ENCODE results near the gene FMO3.
A peak's percentile ranks its signal among the peaks of the same experiment; 100 is the strongest.

FMO3 gene

DNA sequence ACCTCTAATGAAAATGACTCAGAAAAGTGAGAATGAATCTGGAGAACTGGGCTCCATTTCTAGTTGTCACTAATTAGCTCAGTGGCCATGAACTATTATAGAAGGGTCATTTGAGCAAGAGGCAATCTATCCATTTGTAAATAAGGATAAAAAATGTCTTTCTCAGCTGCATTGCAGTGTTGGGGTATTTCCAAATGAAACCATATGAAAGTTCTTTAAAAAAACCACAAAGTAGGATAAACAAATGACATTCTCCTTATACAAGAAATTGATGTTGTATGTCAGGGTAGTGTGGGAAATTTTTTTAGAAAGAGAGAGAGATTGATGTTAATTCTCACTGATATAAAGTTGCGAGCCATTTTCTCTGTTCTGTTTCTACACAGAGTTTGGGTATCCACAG lies 26.0 kb downstream of the FMO3 start:
- Histone ChIP-seq H3K4me1 (ENCODE audit: control insufficient read depth in 1 of 2, insufficient read depth in 2 of 2, low read length in 2 of 2) (no peaks in the 10 kb centered on the region), H3K9me3 (ENCODE audit: control insufficient read depth in 1 of 2, low read length in 2 of 2) (no peaks in the 10 kb centered on the region), H3K36me3 (ENCODE audit: control insufficient read depth in 1 of 2, insufficient read depth in 2 of 2, low read length in 2 of 2) (no peaks in the 10 kb centered on the region), H3K4me3 (ENCODE audit: low read depth in 1 of 2, low read length in 2 of 2) (no peak overlapping the region), H3K27me3 (ENCODE audit: low read depth, low read length) (no peaks in the 10 kb centered on the region), H3K27ac (ENCODE audit: low read length) (no peak overlapping the region)

- no peaks in the 10 kb centered on the region for H3K9me3 ChIP-seq (ENCODE audit: control insufficient read depth in 1 of 2, low read length in 2 of 2)
- no peaks in the 10 kb centered on the region for H3K4me1 ChIP-seq (ENCODE audit: control insufficient read depth in 1 of 2, insufficient read depth in 2 of 2, low read length in 2 of 2)
- H3K4me3 ChIP-seq (ENCODE audit: low read depth in 1 of 2, low read length in 2 of 2) = no peak overlapping the region
- no peak overlapping the region for H3K27ac ChIP-seq (ENCODE audit: low read length)
- H3K36me3 ChIP-seq (ENCODE audit: control insufficient read depth in 1 of 2, insufficient read depth in 2 of 2, low read length in 2 of 2) = no peaks in the 10 kb centered on the region
- no peaks in the 10 kb centered on the region for H3K27me3 ChIP-seq (ENCODE audit: low read depth, low read length)
These were observed 26.4 kb downstream of the FMO3 start for GRCh38 chr1:171117085-171117484.

- H3K4me3 ChIP-seq (ENCODE audit: low read depth in 1 of 2, low read length in 2 of 2) = no peak overlapping the region
- no peak overlapping the region for H3K27ac ChIP-seq (ENCODE audit: low read length)
- peaks cover 0 to 5% of the 10 kb centered on the region in 2 donors for H3K4me1 ChIP-seq (ENCODE audit: control insufficient read depth in 1 of 2, insufficient read depth in 2 of 2, low read length in 2 of 2)
- no peaks in the 10 kb centered on the region for H3K36me3 ChIP-seq (ENCODE audit: control insufficient read depth in 1 of 2, insufficient read depth in 2 of 2, low read length in 2 of 2)
- H3K9me3 ChIP-seq (ENCODE audit: control insufficient read depth in 1 of 2, low read length in 2 of 2) = no peaks in the 10 kb centered on the region
- no peaks in the 10 kb centered on the region for H3K27me3 ChIP-seq (ENCODE audit: low read depth, low read length)
These were observed 28.9 kb downstream of the FMO3 start for GRCh38 chr1:171119648-171120047.

GRCh38 chr1:171122299-171122698 lies 31.6 kb downstream of the FMO3 start:
- Histone ChIP-seq H3K4me1 (ENCODE audit: control insufficient read depth in 1 of 2, insufficient read depth in 2 of 2, low read length in 2 of 2) (peaks cover 0 to 11% of the 10 kb centered on the region in 2 donors), H3K27ac (ENCODE audit: low read length) (no peak overlapping the region)

DNA sequence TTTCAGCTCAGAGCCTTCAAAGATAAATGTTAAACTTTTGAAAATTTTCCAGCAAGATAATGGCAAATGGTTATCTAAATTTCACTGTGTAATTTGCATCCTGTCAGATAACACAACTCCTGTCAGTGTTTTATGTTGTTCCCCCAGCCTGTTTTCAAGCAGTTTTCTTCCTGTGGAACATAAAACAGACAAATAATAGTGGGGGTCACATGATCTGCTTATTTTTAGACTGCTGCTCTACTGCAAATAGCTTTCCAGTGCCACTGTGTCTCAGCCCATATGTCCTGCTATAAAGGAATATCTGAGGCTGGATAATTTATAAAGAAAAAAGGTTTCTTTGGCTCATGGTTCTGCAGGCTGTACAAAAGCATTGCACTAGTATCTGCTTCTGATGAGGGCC lies 32.2 kb downstream of the FMO3 start:
- Histone ChIP-seq H3K9me3 (ENCODE audit: control insufficient read depth in 1 of 2, low read length in 2 of 2) (no peaks in the 10 kb centered on the region), H3K36me3 (ENCODE audit: control insufficient read depth in 1 of 2, insufficient read depth in 2 of 2, low read length in 2 of 2) (no peaks in the 10 kb centered on the region), H3K27ac (ENCODE audit: low read length) (no peak overlapping the region), H3K4me3 (ENCODE audit: low read depth in 1 of 2, low read length in 2 of 2) (no peak overlapping the region), H3K27me3 (ENCODE audit: low read depth, low read length) (no peaks in the 10 kb centered on the region), H3K4me1 (ENCODE audit: control insufficient read depth in 1 of 2, insufficient read depth in 2 of 2, low read length in 2 of 2) (peaks cover 0 to 11% of the 10 kb centered on the region in 2 donors)

More at GRCh38 chr1:171122299-171122698, 31.6 kb downstream of the FMO3 start:
- no peaks in the 10 kb centered on the region for H3K9me3 ChIP-seq (ENCODE audit: control insufficient read depth in 1 of 2, low read length in 2 of 2)
- no peak overlapping the region for H3K4me3 ChIP-seq (ENCODE audit: low read depth in 1 of 2, low read length in 2 of 2)
- H3K27me3 ChIP-seq (ENCODE audit: low read depth, low read length) = no peaks in the 10 kb centered on the region
- H3K36me3 ChIP-seq (ENCODE audit: control insufficient read depth in 1 of 2, insufficient read depth in 2 of 2, low read length in 2 of 2) = no peaks in the 10 kb centered on the region

- Histone ChIP-seq H3K9me3 (ENCODE audit: control insufficient read depth in 1 of 2, low read length in 2 of 2) (no peaks in the 10 kb centered on the region), H3K4me3 (ENCODE audit: low read depth in 1 of 2, low read length in 2 of 2) (peak overlapping the region in 1 of 2 donors; percentile 5), H3K36me3 (ENCODE audit: control insufficient read depth in 1 of 2, insufficient read depth in 2 of 2, low read length in 2 of 2) (no peaks in the 10 kb centered on the region), H3K27ac (ENCODE audit: low read length) (no peak overlapping the region), H3K4me1 (ENCODE audit: control insufficient read depth in 1 of 2, insufficient read depth in 2 of 2, low read length in 2 of 2) (peaks cover 0 to 11% of the 10 kb centered on the region in 2 donors), H3K27me3 (ENCODE audit: low read depth, low read length) (no peaks in the 10 kb centered on the region)
These were observed 35.8 kb downstream of the FMO3 start for GRCh38 chr1:171126504-171126903.

- Histone ChIP-seq H3K27me3 (ENCODE audit: low read depth, low read length) (no peaks in the 10 kb centered on the region), H3K9me3 (ENCODE audit: control insufficient read depth in 1 of 2, low read length in 2 of 2) (no peaks in the 10 kb centered on the region), H3K27ac (ENCODE audit: low read length) (no peak overlapping the region), H3K4me1 (ENCODE audit: control insufficient read depth in 1 of 2, insufficient read depth in 2 of 2, low read length in 2 of 2) (peaks cover 0 to 11% of the 10 kb centered on the region in 2 donors), H3K4me3 (ENCODE audit: low read depth in 1 of 2, low read length in 2 of 2) (peak overlapping the region in 1 of 2 donors; percentile 5), H3K36me3 (ENCODE audit: control insufficient read depth in 1 of 2, insufficient read depth in 2 of 2, low read length in 2 of 2) (no peaks in the 10 kb centered on the region)
These were observed 36.4 kb downstream of the FMO3 start for GRCh38 chr1:171127099-171127498.

GRCh38 chr1:171127501-171127900 lies 36.8 kb downstream of the FMO3 start:
- no peak overlapping the region for H3K4me3 ChIP-seq (ENCODE audit: low read depth in 1 of 2, low read length in 2 of 2)
- H3K27ac ChIP-seq (ENCODE audit: low read length) = no peak overlapping the region
- peaks cover 0 to 11% of the 10 kb centered on the region in 2 donors for H3K4me1 ChIP-seq (ENCODE audit: control insufficient read depth in 1 of 2, insufficient read depth in 2 of 2, low read length in 2 of 2)
- H3K27me3 ChIP-seq (ENCODE audit: low read depth, low read length) = no peaks in the 10 kb centered on the region
- H3K9me3 ChIP-seq (ENCODE audit: control insufficient read depth in 1 of 2, low read length in 2 of 2) = no peaks in the 10 kb centered on the region
- H3K36me3 ChIP-seq (ENCODE audit: control insufficient read depth in 1 of 2, insufficient read depth in 2 of 2, low read length in 2 of 2) = no peaks in the 10 kb centered on the region

DNA sequence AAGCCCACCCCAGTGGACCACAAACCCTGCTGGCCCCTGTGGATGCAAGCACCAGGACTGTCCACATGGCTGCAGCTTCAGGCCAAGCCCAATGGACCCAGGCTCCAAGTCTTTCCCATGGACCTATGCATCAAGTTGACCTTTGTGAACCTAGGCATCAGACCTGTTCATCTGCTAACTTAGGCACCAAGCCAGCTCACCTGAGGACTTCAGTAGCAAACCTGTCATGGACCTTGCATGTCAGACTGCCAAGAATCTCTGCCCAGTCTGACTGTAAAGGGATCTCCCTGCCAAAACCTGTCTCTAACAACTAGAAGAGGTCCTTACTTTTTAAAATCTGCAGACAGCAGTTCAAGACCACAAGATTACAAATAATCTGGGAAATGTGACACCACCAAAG lies 37.8 kb downstream of the FMO3 start:
- peaks cover 0 to 6% of the 10 kb centered on the region in 2 donors for H3K4me1 ChIP-seq (ENCODE audit: control insufficient read depth in 1 of 2, insufficient read depth in 2 of 2, low read length in 2 of 2)
- H3K27ac ChIP-seq (ENCODE audit: low read length) = no peak overlapping the region
- H3K4me3 ChIP-seq (ENCODE audit: low read depth in 1 of 2, low read length in 2 of 2) = no peak overlapping the region
- H3K27me3 ChIP-seq (ENCODE audit: low read depth, low read length) = no peaks in the 10 kb centered on the region
- no peaks in the 10 kb centered on the region for H3K9me3 ChIP-seq (ENCODE audit: control insufficient read depth in 1 of 2, low read length in 2 of 2)
- no peaks in the 10 kb centered on the region for H3K36me3 ChIP-seq (ENCODE audit: control insufficient read depth in 1 of 2, insufficient read depth in 2 of 2, low read length in 2 of 2)

- no peaks in the 10 kb centered on the region for H3K36me3 ChIP-seq (ENCODE audit: control insufficient read depth in 1 of 2, insufficient read depth in 2 of 2, low read length in 2 of 2)
- H3K27ac ChIP-seq (ENCODE audit: low read length) = no peak overlapping the region
- H3K27me3 ChIP-seq (ENCODE audit: low read depth, low read length) = no peaks in the 10 kb centered on the region
- H3K4me1 ChIP-seq (ENCODE audit: control insufficient read depth in 1 of 2, insufficient read depth in 2 of 2, low read length in 2 of 2) = peaks cover 0 to under 1% of the 10 kb centered on the region in 2 donors
- H3K4me3 ChIP-seq (ENCODE audit: low read depth in 1 of 2, low read length in 2 of 2) = no peak overlapping the region
- H3K9me3 ChIP-seq (ENCODE audit: control insufficient read depth in 1 of 2, low read length in 2 of 2) = no peaks in the 10 kb centered on the region
These were observed 43.7 kb downstream of the FMO3 start for GRCh38 chr1:171134204-171134923.

DNA sequence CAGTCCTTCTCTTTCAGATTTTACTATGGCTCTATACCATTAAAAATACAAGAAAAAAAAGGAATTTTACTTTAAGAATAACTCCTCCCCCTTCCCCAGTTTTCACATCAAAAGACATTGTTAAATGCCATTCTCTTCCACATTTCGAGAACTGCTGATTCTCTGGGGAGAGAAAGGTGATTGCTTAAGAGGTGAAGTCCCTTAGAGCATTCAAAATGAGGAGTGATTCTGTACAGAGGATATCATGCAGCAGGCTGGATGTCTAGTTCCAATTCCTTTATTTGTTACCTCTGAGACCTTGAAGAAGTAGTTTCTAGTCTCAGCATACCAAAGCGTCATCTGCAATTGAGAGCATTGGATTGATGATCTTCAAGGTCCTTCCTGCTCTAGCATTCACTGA lies 46.9 kb downstream of the FMO3 start:
- H3K27me3 ChIP-seq (ENCODE audit: low read depth, low read length) = no peaks in the 10 kb centered on the region
- H3K4me1 ChIP-seq (ENCODE audit: control insufficient read depth in 1 of 2, insufficient read depth in 2 of 2, low read length in 2 of 2) = peaks cover 4 to 12% of the 10 kb centered on the region in 2 donors
- no peaks in the 10 kb centered on the region for H3K36me3 ChIP-seq (ENCODE audit: control insufficient read depth in 1 of 2, insufficient read depth in 2 of 2, low read length in 2 of 2)
- no peak overlapping the region for H3K27ac ChIP-seq (ENCODE audit: low read length)
- no peaks in the 10 kb centered on the region for H3K9me3 ChIP-seq (ENCODE audit: control insufficient read depth in 1 of 2, low read length in 2 of 2)
- no peak overlapping the region for H3K4me3 ChIP-seq (ENCODE audit: low read depth in 1 of 2, low read length in 2 of 2)

GRCh38 chr1:171138980-171139379 lies 48.3 kb downstream of the FMO3 start:
- H3K4me3 ChIP-seq (ENCODE audit: low read depth in 1 of 2, low read length in 2 of 2) = no peak overlapping the region
- no peaks in the 10 kb centered on the region for H3K9me3 ChIP-seq (ENCODE audit: control insufficient read depth in 1 of 2, low read length in 2 of 2)
- no peak overlapping the region for H3K27ac ChIP-seq (ENCODE audit: low read length)
- H3K36me3 ChIP-seq (ENCODE audit: control insufficient read depth in 1 of 2, insufficient read depth in 2 of 2, low read length in 2 of 2) = no peaks in the 10 kb centered on the region
- no peaks in the 10 kb centered on the region for H3K27me3 ChIP-seq (ENCODE audit: low read depth, low read length)
- H3K4me1 ChIP-seq (ENCODE audit: control insufficient read depth in 1 of 2, insufficient read depth in 2 of 2, low read length in 2 of 2) = peaks cover 4 to 12% of the 10 kb centered on the region in 2 donors

All from muscle layer of duodenum (tissue), 2 donors.